G401 (cell line): Measurements from ENCODE around the gene MYDGF. TPM values are rescaled to one million over a fixed set of nuclear protein-coding genes. Genes with fewer than 3 reads are reported as not detected.
"Not testable (repeated sequence)": the region's sequence is repeated elsewhere in the genome, so short reads cannot be mapped to it uniquely, and the experiment has no call there.

Experiments used
- DNase-seq: peaks from one replicate; pipeline ENCODE4 v3.0.0-alpha.2; 2015; ENCODE audit warnings: low spot score
- in situ Hi-C: cut with HindIII; loops from 2 replicates; pipeline ENCODE4 v1.10.0; 2016; ENCODE audit warnings: low sequenced_read_pairs, mixed read lengths
- total RNA-seq: library from RNA; depleted of rRNA; stranded (reverse); fragments of >200 nt; shearing (Covaris generic); gene quantifications from 2 replicates; pipeline ENCODE4 v1.2.3, GENCODE V29; 2014; rRNA removed

The MYDGF gene
- total RNA-seq, result 182 and 187 TPM in 2 replicates

GRCh38 chr19:4669723-4670480 lies at the start of gene MYDGF:
Gene MYDGF (minus strand): TSS chr19:4670342. CDS start chr19:4670334, 8 bp downstream.
- DNase-seq, result peak; percentile 83
- in situ Hi-C loops, result no loop called here

DNA sequence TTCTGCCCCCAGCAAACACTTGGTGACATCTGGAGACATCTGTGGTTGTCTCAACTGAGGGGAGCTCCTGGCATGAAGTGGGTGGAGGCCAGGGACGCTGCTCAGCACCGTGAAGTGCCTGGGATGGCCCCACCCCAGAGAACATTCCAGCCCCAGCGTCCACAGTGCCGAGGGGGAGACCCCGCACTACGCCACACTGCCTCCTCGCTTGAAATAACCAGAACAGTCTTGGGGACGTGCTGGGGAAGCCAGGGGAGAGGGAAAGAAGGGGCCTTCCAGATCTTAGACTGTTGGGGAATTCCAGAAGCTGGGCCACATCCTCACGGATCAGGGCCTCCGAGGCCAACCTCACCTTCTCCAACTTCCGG lies 49.3 kb upstream of the MYDGF start:
- in situ Hi-C loops, result no loop called here
- no peak for DNase-seq

DNA sequence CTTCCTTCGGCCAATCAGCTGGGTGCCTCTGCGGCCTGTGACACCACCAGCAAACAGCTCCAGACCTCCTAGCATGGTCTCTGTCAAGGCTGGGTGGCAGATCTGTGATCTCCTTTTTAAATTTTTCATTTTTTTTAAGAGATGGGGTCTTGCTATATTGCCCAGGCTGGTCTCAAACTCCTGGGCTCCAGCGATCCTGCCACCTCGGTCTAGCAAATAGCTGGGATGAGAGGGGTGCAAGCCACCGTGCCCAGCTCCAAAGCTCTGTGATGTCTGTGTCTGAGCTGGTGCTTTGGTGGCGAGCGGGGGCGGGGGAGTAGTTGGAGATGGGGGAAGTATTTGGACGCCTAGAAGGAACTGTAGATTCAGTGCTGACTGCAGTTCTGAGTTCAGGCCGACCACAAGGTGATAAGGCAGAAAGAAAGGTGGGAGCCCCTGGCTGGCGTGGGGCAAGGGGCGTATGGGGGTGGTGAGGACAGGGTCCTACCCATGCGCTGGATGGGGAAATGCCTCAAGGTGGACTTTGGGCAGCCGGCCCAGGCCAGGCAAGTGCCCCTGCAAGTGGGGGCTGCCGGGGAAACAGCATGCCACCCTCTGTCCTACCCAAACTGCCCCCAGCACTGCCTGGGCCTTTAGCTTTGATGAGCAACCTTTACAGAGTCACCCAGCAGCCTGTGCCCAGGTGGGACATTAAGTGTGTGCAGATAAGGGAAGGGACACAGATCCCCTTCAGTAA lies 48.0 kb upstream of the MYDGF start:
- no peak for DNase-seq
- in situ Hi-C loops, result no loop called here

DNA sequence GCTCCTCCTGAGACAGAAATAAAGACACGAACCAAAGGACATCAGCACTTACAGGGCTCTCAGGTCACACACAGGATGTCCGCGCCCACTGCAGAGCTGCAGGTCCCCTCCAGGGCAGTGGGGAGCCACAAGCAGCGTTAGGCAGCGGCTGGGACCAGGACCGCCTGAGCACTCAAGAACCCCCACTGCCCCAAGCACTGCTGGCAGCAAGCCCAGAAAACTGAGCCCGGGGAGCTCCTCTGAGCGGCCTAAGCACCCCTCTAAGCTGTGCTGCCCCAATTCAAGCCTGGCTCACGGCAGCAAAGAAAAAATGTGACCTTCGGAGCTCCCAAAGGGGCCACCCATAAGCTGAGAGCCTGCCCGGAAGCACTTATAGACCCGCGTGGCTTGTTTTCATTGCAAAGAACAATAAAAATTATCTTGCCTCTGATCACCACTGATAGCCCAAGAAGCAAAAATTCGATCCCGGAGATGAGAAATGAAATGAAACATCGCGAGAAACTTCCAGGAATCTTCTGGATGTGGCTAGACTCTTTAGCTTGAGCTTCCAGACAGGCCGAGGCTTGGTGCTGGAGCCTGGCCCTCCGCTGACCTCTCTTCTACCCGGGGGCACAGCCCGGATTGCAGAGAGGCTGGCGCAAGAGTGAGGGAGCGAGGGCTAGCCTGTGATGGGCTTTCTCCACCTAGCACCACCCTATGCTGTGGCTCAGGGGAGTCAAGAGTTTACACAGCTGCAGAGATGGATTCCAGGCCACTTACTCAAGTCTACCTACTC lies 47.2 kb upstream of the MYDGF start:
- in situ Hi-C loops, result no loop called here
- no peak for DNase-seq

DNA sequence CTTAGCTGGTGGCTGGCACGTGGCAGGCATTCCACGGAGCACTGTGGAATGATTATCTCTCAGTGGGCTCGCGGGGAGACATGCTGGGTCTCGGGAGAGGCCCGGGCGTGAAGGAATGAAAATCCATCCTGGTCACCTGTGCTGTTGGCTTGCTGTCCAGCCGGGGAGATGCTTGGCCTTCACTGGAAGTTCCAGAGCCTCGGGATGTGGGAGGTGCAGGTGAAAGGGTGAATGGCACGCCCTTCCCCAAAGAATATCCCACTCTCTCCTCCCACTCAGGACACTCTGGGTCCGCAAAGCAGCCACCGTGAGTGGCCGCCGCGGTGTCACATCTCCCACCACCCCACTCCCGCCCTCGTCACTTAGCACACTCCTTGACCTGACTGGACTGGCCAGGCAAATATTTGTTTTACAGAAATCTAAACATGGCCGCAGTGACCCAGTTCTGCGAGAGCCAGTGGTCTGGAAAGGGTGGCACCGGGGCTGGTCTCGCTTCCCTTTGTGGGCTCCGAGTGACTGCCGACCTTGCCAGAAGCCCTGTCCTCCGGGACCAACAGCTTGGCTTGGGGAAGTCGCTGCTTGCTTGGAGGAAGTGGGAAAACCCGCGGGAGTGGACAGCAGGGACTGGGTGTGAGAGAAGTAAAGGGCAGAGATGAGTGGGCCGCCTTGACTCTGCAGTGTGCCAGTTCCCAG lies 45.5 kb upstream of the MYDGF start:
- no peak for DNase-seq
- in situ Hi-C loops, result no loop called here

DNA sequence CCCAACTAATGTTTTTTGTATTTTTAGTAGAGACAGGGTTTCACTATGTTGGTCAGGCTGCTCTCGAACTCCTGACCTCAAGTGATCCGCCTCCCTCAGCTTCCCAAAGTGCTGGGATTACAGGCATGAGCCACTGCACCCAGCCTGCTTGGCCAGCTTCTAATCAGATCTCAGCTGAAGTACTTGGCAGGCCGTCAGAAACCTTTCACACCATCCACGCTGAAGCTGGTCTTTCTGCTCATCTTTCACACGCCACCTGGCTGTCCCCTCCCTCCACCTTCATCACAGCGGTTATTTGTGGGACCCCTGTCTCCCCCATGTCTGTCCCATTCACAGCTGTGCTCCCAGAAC lies 45.0 kb upstream of the MYDGF start:
- DNase-seq, in situ Hi-C loops: not testable (repeated sequence)

- in situ Hi-C loops, result no loop called here
These were observed 43.9 kb upstream of the MYDGF start for GRCh38 chr19:4714016-4714415.

GRCh38 chr19:4713384-4713951 lies 43.3 kb upstream of the MYDGF start:
- DNase-seq, result peak; percentile 85

More at GRCh38 chr19:4714016-4714415, 43.9 kb upstream of the MYDGF start:
- no peak for DNase-seq

GRCh38 chr19:4712771-4713170 lies 42.6 kb upstream of the MYDGF start:
- in situ Hi-C loops, result no loop called here
- peak; percentile 52 for DNase-seq

More at GRCh38 chr19:4713384-4713951, 43.3 kb upstream of the MYDGF start:
- in situ Hi-C loops, result no loop called here

GRCh38 chr19:4711211-4711610 lies 41.1 kb upstream of the MYDGF start:
- DNase-seq, result no peak
- in situ Hi-C loops, result no loop called here

DNA sequence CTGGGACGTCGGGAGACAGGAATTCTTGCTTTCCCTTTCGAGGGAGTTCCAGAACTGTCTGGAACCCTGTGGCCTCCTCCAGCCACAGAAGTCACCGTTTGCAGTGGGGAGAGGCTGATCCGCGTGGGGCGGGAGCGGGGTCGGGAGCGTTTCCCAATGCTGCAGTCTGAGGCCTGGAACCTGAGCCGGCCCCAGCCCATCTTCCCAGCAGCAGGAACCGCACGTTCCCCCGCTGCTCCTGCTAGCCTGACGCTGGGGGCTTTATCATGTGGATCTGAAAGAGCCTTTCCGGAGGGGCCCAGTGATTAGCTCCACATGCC lies 40.1 kb upstream of the MYDGF start:
- no peak for DNase-seq
- in situ Hi-C loops, result no loop called here

DNA sequence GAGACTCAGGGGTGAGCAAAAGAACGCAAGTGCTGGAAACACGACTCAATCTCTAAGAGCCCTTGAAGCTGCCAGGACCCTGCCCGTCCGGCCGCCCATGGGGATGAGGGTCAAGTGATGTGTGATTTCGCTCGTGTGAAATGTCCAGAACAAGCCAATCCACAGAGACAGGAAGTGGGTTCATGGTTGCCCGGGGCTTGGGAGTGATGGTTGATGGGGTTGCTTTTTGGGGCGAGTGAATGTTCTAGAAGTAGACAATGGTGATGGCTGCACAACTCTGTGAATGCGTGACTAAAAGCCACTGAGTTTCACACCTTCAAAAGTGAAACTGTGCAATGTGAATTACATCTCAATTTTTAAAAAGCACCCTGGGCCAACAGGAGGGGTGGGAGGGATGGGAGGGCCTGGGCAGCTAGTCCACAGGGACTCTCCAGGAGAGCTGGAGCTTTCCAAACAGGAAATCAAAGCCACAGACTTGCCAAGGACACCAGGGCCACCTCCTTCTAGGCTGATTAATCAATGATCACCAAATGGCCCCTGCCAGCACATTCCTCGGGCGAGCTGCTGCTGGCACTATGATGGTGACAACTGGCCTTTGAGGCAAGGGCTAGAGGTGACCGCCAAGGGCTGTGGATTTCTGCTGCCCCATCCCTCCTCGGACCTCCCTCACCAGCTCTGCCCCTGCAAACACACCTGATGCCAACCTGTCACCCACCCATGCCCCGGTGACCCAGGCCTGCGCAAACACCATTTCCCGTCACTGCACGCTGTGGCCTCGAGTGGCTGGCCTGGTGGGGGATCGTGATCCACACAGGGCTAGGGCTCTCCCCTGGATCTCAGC lies 39.5 kb upstream of the MYDGF start:
- in situ Hi-C loops, result no loop called here
- no peak for DNase-seq

- DNase-seq, result no peak
- in situ Hi-C loops, result no loop called here
These were observed 38.0 kb upstream of the MYDGF start for GRCh38 chr19:4707956-4708650.

GRCh38 chr19:4707322-4707721 lies 37.2 kb upstream of the MYDGF start:
- no peak for DNase-seq
- in situ Hi-C loops, result no loop called here

GRCh38 chr19:4705413-4706131 lies 35.4 kb upstream of the MYDGF start:
- DNase-seq, result no peak
- in situ Hi-C loops, result no loop called here

DNA sequence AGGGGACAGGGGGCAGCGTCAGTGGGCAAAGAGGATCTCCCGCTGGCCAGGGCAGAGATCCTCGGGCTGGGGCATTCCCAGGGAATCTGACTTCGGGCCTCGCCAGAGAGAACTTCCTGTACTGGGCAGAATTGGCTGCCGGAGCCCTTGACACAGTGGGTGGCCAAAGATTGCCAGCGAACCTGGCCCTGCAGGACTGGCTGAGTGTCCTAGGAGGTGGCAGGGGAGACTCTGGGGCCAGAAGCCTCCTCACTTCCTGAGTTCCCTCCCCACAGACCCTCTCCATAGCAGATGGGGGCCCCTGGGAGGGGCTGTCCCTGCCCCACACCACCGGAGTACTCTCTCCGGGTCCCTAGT lies 34.2 kb upstream of the MYDGF start:
- DNase-seq, result peak; percentile 81
- in situ Hi-C loops, result no loop called here

DNA sequence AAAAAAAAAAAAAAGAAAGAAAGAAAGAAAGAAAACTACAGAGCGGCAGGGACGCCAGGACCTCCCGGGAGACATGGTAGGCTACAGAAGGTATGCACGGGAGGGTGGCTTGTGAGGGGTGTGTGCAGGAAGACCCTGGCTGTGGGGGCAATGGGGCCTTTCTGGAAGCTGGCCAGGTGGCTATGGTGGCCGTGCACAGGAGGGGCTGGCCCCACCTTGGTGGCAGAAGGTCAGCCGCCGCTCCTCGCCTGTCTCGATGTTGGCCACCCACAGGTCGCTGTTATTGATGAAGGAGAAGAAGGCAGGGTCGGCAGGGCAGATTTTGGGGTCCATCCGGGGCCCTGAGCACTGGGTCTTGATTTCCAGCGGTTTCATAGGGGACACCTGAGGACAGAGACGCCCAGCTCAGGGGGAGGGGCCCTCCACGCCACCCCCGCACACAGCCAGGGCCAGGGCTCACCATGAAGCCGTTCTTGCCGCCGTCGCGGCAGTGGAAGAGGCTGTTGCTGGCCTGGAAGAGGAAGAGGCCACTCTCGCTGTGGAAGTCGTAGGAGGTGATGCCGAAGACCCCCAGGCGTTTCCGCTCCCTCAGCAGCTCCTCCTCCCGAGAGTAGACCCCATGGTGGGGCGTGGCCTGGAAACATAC lies 33.7 kb upstream of the MYDGF start:
- DNase-seq, result no peak
- in situ Hi-C loops, result no loop called here
